Skeletal muscle satellite cell (primary cell): ENCODE measurements around the gene FBXL16.
"Not testable (repeated sequence)": the region's sequence is repeated elsewhere in the genome, so short reads cannot be mapped to it uniquely, and the experiment has no call there.

Source experiments
- H3K27me3 ChIP-seq: 2 replicates; pipeline ENCODE4 v1.7.0; 2013; ENCODE audit warnings: low read length; ENCODE audit not compliant: control insufficient read depth, insufficient read depth
- H3K36me3 ChIP-seq: 2 replicates; pipeline ENCODE4 v1.7.0; 2013; ENCODE audit warnings: mild to moderate bottlenecking, control low read depth, low read length; ENCODE audit not compliant: insufficient read depth
- H3K4me1 ChIP-seq: 2 replicates; pipeline ENCODE4 v1.7.0; 2013; ENCODE audit warnings: low read length; ENCODE audit not compliant: control insufficient read depth, insufficient read depth
- H3K4me2 ChIP-seq: 2 replicates; pipeline ENCODE4 v1.7.0; 2013; ENCODE audit warnings: mild to moderate bottlenecking, low read length
- H3K4me3 ChIP-seq: 2 replicates; pipeline ENCODE4 v1.7.0; 2013; ENCODE audit warnings: low read length
- H3K9ac ChIP-seq: 2 replicates; pipeline ENCODE4 v1.7.0; 2013; ENCODE audit warnings: mild to moderate bottlenecking, low read depth, low read length, moderate library complexity
- H3K9me3 ChIP-seq: replicated peaks from 2 replicates; pipeline ENCODE4 v1.7.0; 2013; ENCODE audit warnings: mild to moderate bottlenecking, control low read depth, low read length

The FBXL16 gene

GRCh38 chr16:702341-702740 is 3.3 kb downstream of the FBXL16 start:
- no peaks in the 10 kb centered on the region for H3K9me3 ChIP-seq
- H3K4me1 ChIP-seq = peaks cover 3% of the 10 kb centered on the region
- H3K9ac ChIP-seq = no peak overlapping the region
- H3K27me3 ChIP-seq = peaks cover 66% of the 10 kb centered on the region
- no peak overlapping the region for H3K4me2 ChIP-seq
- H3K4me3 ChIP-seq = no peak overlapping the region
- no peaks in the 10 kb centered on the region for H3K36me3 ChIP-seq

- no peaks in the 10 kb centered on the region for H3K9me3 ChIP-seq
- no peak overlapping the region for H3K9ac ChIP-seq
- no peak overlapping the region for H3K4me3 ChIP-seq
- peaks cover 3% of the 10 kb centered on the region for H3K4me1 ChIP-seq
- H3K27me3 ChIP-seq = peaks cover 58% of the 10 kb centered on the region
- H3K4me2 ChIP-seq = no peak overlapping the region
- H3K36me3 ChIP-seq = no peaks in the 10 kb centered on the region
Measured at GRCh38 chr16:700684-701584, 4.7 kb downstream of the FBXL16 start.

- peaks cover 67% of the 10 kb centered on the region for H3K27me3 ChIP-seq
- H3K4me1 ChIP-seq = peaks cover 3% of the 10 kb centered on the region
Measured at GRCh38 chr16:698911-699671, 6.5 kb downstream of the FBXL16 start.

GRCh38 chr16:695355-696089 is 10.1 kb downstream of the FBXL16 start:
- H3K4me3 ChIP-seq = no peak overlapping the region
- peaks cover 1% of the 10 kb centered on the region for H3K4me1 ChIP-seq
- H3K9me3 ChIP-seq = no peaks in the 10 kb centered on the region
- no peaks in the 10 kb centered on the region for H3K36me3 ChIP-seq
- peaks cover 54% of the 10 kb centered on the region for H3K27me3 ChIP-seq
- no peak overlapping the region for H3K9ac ChIP-seq
- H3K4me2 ChIP-seq = peak overlapping the region; percentile 27

More at GRCh38 chr16:698911-699671, 6.5 kb downstream of the FBXL16 start:
- H3K36me3 ChIP-seq = no peaks in the 10 kb centered on the region
- H3K4me3 ChIP-seq = no peak overlapping the region
- no peaks in the 10 kb centered on the region for H3K9me3 ChIP-seq
- H3K9ac ChIP-seq = no peak overlapping the region
- H3K4me2 ChIP-seq = no peak overlapping the region

- H3K9ac ChIP-seq = no peak overlapping the region
- no peaks in the 10 kb centered on the region for H3K9me3 ChIP-seq
- H3K36me3 ChIP-seq = no peaks in the 10 kb centered on the region
- H3K4me2 ChIP-seq = no peak overlapping the region
- H3K27me3 ChIP-seq = peaks cover 48% of the 10 kb centered on the region
- H3K4me3 ChIP-seq = no peak overlapping the region
- H3K4me1 ChIP-seq = peaks cover 3% of the 10 kb centered on the region
Measured at GRCh38 chr16:694863-695354, 10.7 kb downstream of the FBXL16 start.

- H3K9ac ChIP-seq = no peak overlapping the region
- peaks cover 45% of the 10 kb centered on the region for H3K27me3 ChIP-seq
- H3K4me1 ChIP-seq = peaks cover 8% of the 10 kb centered on the region
- no peak overlapping the region for H3K4me2 ChIP-seq
- no peaks in the 10 kb centered on the region for H3K36me3 ChIP-seq
- no peaks in the 10 kb centered on the region for H3K9me3 ChIP-seq
- H3K4me3 ChIP-seq = no peak overlapping the region
Measured at GRCh38 chr16:694187-694862, 11.3 kb downstream of the FBXL16 start.

- Histone ChIP-seq H3K4me2 (no peak overlapping the region), H3K9ac (no peak overlapping the region), H3K4me1 (peaks cover 14% of the 10 kb centered on the region), H3K4me3 (no peak overlapping the region), H3K36me3 (no peaks in the 10 kb centered on the region), H3K9me3 (no peaks in the 10 kb centered on the region), H3K27me3 (peaks cover 45% of the 10 kb centered on the region)
Measured at GRCh38 chr16:693766-694165, 11.8 kb downstream of the FBXL16 start.

- H3K4me2 ChIP-seq = no peak overlapping the region
- no peaks in the 10 kb centered on the region for H3K9me3 ChIP-seq
- no peak overlapping the region for H3K4me3 ChIP-seq
- no peaks in the 10 kb centered on the region for H3K36me3 ChIP-seq
- peaks cover 14% of the 10 kb centered on the region for H3K4me1 ChIP-seq
- no peak overlapping the region for H3K9ac ChIP-seq
- peaks cover 43% of the 10 kb centered on the region for H3K27me3 ChIP-seq
Measured at GRCh38 chr16:693364-693763, 12.2 kb downstream of the FBXL16 start.

GRCh38 chr16:692356-693108 is 13.1 kb downstream of the FBXL16 start:
- peaks cover 42% of the 10 kb centered on the region for H3K27me3 ChIP-seq
- H3K9me3 ChIP-seq = no peaks in the 10 kb centered on the region
- H3K36me3 ChIP-seq = no peaks in the 10 kb centered on the region
- no peak overlapping the region for H3K4me2 ChIP-seq
- H3K9ac ChIP-seq = no peak overlapping the region
- H3K4me3 ChIP-seq = no peak overlapping the region
- peaks cover 14% of the 10 kb centered on the region for H3K4me1 ChIP-seq

- peaks cover 14% of the 10 kb centered on the region for H3K4me1 ChIP-seq
- H3K9me3 ChIP-seq, H3K9ac ChIP-seq, H3K4me3 ChIP-seq, H3K36me3 ChIP-seq, H3K4me2 ChIP-seq: not testable (repeated sequence)
- peaks cover 39% of the 10 kb centered on the region for H3K27me3 ChIP-seq
Measured at GRCh38 chr16:691242-691641, 14.4 kb downstream of the FBXL16 start.
